GM19438 (cell line): ENCODE data around the gene LRP4.
"Not testable (repeated sequence)": the region's sequence is repeated elsewhere in the genome, so short reads cannot be mapped to it uniquely, and the experiment has no call there.

Experiments used
- ATAC-seq: cut with Tn5 transposase; IDR thresholded peaks from one replicate; pipeline ENCODE4 v1.9.1; 2021; ENCODE audit warnings: low read depth; ENCODE audit not compliant: unreplicated experiment

The LRP4 gene

GRCh38 chr11:46928701-46929100 is 10.4 kb upstream of the LRP4 start:
- ATAC-seq, result not testable (repeated sequence)

- not testable (repeated sequence) for ATAC-seq
Observed at GRCh38 chr11:46927928-46928327, 9.6 kb upstream of the LRP4 start.

- no peak for ATAC-seq
Observed at GRCh38 chr11:46920755-46921154, 2.4 kb upstream of the LRP4 start.

- ATAC-seq, result no peak
Observed at GRCh38 chr11:46918788-46919513, 601 bp upstream of the LRP4 start.

GRCh38 chr11:46917762-46918082 is 628 bp downstream of the LRP4 start:
- ATAC-seq, result no peak

- ATAC-seq, result no peak
Observed at GRCh38 chr11:46917109-46917761, 1.1 kb downstream of the LRP4 start.

GRCh38 chr11:46916286-46917108 is 1.9 kb downstream of the LRP4 start:
- ATAC-seq, result no peak

GRCh38 chr11:46914910-46915309 is 3.4 kb downstream of the LRP4 start:
- no peak for ATAC-seq

- ATAC-seq, result no peak
Observed at GRCh38 chr11:46914363-46914762, 4.0 kb downstream of the LRP4 start.

- no peak for ATAC-seq
Observed at GRCh38 chr11:46913484-46913883, 4.9 kb downstream of the LRP4 start.

- no peak for ATAC-seq
Observed at GRCh38 chr11:46912526-46913150, 5.7 kb downstream of the LRP4 start.

GRCh38 chr11:46907606-46908005 is 10.7 kb downstream of the LRP4 start:
- no peak for ATAC-seq

- ATAC-seq, result no peak
Observed at GRCh38 chr11:46906609-46907041, 11.7 kb downstream of the LRP4 start.

GRCh38 chr11:46905806-46906205 is 12.5 kb downstream of the LRP4 start:
- no peak for ATAC-seq

GRCh38 chr11:46903846-46904245 is 14.5 kb downstream of the LRP4 start:
- no peak for ATAC-seq

- ATAC-seq, result no peak
Observed at GRCh38 chr11:46902694-46903093, 15.7 kb downstream of the LRP4 start.

GRCh38 chr11:46901156-46901555 is 17.2 kb downstream of the LRP4 start:
- no peak for ATAC-seq

GRCh38 chr11:46900091-46900746 is 18.1 kb downstream of the LRP4 start:
- ATAC-seq, result no peak

GRCh38 chr11:46899501-46900025 is 18.8 kb downstream of the LRP4 start:
- ATAC-seq, result no peak

GRCh38 chr11:46898396-46899095 is 19.8 kb downstream of the LRP4 start:
- no peak for ATAC-seq
